Measurements from ENCODE around the gene KYAT1. TPM values are rescaled to one million over a fixed set of nuclear protein-coding genes. Genes with fewer than 3 reads are reported as not detected.

The KYAT1 gene
- total RNA-seq, 1 experiment from 2014 or later: 6.1 TPM

DNA sequence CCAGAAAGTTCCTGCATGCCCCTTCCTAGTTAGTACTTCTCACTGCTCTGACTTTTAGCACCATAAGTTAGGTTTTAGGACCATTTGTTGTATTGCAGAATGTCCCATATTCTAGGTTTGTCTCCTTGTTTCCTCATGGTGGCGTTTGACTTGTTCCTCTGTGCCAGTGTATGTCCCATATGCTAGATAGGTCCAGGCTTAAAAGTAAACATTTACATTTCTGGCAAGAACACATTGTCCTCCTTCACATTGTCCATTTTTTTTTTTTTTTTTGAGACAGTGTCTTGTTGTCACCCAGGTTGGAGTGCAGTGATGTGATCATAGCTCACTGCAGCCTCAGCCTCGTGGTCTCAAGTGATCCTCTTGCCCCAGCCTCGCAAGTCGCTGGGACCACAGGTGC lies 79.3 kb downstream of the KYAT1 start:
- Histone ChIP-seq H3K27ac (ENCODE audit: low read length) (no peak overlapping the region), H3K36me3 (ENCODE audit: control insufficient read depth, insufficient read depth, low read length) (no peaks in the 10 kb centered on the region), H3K9me3 (ENCODE audit: control insufficient read depth, insufficient read depth, low read depth, low read length) (no peaks in the 10 kb centered on the region), H3K4me3 (ENCODE audit: low read depth in 2 of 2, low read length in 2 of 2) (no peak overlapping the region), H3K27me3 (ENCODE audit: control insufficient read depth, insufficient read depth, low read length) (no peaks in the 10 kb centered on the region), H3K4me1 (ENCODE audit: control insufficient read depth, insufficient read depth, low read length) (no peaks in the 10 kb centered on the region)
- in situ Hi-C loops (cut with HindIII; ENCODE audit: low pct_unique_long_range_greater_than_20kb, low sequenced_read_pairs) (no loop called here), intact Hi-C loops (cut with micrococcal nuclease; ENCODE audit: unreplicated experiment) (no loop called here)
- TF ChIP-seq SIN3A (IDR thresholded peaks at IDR 0.05; ENCODE audit: borderline replicate concordance, insufficient read depth, low read depth, low read length) (no peak), POLR2AphosphoS5 (IDR thresholded peaks at IDR 0.05; ENCODE audit: low read depth, low read length) (no peak), TCF7L2 (IDR thresholded peaks at IDR 0.05; ENCODE audit: low read depth, low read length) (no peak)
- TF ChIP-seq, protein P1, sequence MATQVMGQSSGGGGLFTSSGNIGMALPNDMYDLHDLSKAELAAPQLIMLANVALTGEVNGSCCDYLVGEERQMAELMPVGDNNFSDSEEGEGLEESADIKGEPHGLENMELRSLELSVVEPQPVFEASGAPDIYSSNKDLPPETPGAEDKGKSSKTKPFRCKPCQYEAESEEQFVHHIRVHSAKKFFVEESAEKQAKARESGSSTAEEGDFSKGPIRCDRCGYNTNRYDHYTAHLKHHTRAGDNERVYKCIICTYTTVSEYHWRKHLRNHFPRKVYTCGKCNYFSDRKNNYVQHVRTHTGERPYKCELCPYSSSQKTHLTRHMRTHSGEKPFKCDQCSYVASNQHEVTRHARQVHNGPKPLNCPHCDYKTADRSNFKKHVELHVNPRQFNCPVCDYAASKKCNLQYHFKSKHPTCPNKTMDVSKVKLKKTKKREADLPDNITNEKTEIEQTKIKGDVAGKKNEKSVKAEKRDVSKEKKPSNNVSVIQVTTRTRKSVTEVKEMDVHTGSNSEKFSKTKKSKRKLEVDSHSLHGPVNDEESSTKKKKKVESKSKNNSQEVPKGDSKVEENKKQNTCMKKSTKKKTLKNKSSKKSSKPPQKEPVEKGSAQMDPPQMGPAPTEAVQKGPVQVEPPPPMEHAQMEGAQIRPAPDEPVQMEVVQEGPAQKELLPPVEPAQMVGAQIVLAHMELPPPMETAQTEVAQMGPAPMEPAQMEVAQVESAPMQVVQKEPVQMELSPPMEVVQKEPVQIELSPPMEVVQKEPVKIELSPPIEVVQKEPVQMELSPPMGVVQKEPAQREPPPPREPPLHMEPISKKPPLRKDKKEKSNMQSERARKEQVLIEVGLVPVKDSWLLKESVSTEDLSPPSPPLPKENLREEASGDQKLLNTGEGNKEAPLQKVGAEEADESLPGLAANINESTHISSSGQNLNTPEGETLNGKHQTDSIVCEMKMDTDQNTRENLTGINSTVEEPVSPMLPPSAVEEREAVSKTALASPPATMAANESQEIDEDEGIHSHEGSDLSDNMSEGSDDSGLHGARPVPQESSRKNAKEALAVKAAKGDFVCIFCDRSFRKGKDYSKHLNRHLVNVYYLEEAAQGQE (IDR thresholded peaks at IDR 0.05; ENCODE audit: insufficient read depth in 1 of 2, low read depth in 2 of 2, low read length in 1 of 2): no peak
- TF ChIP-seq, protein P2, sequence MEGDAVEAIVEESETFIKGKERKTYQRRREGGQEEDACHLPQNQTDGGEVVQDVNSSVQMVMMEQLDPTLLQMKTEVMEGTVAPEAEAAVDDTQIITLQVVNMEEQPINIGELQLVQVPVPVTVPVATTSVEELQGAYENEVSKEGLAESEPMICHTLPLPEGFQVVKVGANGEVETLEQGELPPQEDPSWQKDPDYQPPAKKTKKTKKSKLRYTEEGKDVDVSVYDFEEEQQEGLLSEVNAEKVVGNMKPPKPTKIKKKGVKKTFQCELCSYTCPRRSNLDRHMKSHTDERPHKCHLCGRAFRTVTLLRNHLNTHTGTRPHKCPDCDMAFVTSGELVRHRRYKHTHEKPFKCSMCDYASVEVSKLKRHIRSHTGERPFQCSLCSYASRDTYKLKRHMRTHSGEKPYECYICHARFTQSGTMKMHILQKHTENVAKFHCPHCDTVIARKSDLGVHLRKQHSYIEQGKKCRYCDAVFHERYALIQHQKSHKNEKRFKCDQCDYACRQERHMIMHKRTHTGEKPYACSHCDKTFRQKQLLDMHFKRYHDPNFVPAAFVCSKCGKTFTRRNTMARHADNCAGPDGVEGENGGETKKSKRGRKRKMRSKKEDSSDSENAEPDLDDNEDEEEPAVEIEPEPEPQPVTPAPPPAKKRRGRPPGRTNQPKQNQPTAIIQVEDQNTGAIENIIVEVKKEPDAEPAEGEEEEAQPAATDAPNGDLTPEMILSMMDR (IDR thresholded peaks at IDR 0.05): no peak
- BruUV-seq (replicated peaks): no TSS peak
- no peak for DNase-seq (ENCODE audit: low read depth, low spot score)
- no peak for ATAC-seq
- CTCF ChIA-PET: no interaction called here
- POLR2A ChIA-PET: no interaction called here

DNA sequence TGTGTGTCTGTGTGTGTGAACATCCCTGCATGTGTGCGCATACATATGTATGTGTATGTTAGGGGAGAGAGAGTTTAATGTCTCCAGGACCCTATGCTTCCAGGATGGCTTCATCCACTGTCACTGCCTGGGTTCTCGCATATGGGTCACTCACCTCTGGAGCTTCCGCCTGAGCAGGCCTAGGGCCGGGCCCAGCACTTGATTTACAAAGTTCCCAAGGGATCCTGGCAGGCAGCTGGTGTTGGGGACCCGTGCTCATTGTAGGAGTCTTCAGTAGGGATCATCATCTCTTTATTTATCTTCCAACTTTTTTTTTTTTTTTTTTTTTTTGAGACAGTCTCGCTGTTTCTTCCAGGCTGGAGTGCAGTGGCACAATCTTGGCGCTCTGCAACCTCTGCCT lies 81.7 kb downstream of the KYAT1 start:
- Histone ChIP-seq H3K4me3 (ENCODE audit: low read depth in 2 of 2, low read length in 2 of 2) (no peak overlapping the region), H3K9me3 (ENCODE audit: control insufficient read depth, insufficient read depth, low read depth, low read length) (no peaks in the 10 kb centered on the region), H3K4me1 (ENCODE audit: control insufficient read depth, insufficient read depth, low read length) (no peaks in the 10 kb centered on the region), H3K27me3 (ENCODE audit: control insufficient read depth, insufficient read depth, low read length) (no peaks in the 10 kb centered on the region), H3K27ac (ENCODE audit: low read length) (no peak overlapping the region), H3K36me3 (ENCODE audit: control insufficient read depth, insufficient read depth, low read length) (no peaks in the 10 kb centered on the region)
- intact Hi-C loops (cut with micrococcal nuclease; ENCODE audit: unreplicated experiment): no loop called here
- in situ Hi-C loops (cut with HindIII; ENCODE audit: low pct_unique_long_range_greater_than_20kb, low sequenced_read_pairs): no loop called here
- DNase-seq (ENCODE audit: low read depth, low spot score) (no peak), ATAC-seq (no peak)
- POLR2A ChIA-PET: interaction anchor here (0.7 kb wide), 1 partner anchor 139 kb away, joined by 8 read pairs; no protein-coding TSS in a partner anchor
- BruUV-seq (replicated peaks): no TSS peak
- TF ChIP-seq, protein P2 (IDR thresholded peaks at IDR 0.05): no peak
- TF ChIP-seq SIN3A (IDR thresholded peaks at IDR 0.05; ENCODE audit: borderline replicate concordance, insufficient read depth, low read depth, low read length) (no peak), TCF7L2 (IDR thresholded peaks at IDR 0.05; ENCODE audit: low read depth, low read length) (no peak)
- TF ChIP-seq, protein P1 (IDR thresholded peaks at IDR 0.05; ENCODE audit: insufficient read depth in 1 of 2, low read depth in 2 of 2, low read length in 1 of 2): no peak
- CTCF ChIA-PET: no interaction called here
